Measurements from ENCODE around the gene ATP8A1.

Gene ATP8A1

DNA sequence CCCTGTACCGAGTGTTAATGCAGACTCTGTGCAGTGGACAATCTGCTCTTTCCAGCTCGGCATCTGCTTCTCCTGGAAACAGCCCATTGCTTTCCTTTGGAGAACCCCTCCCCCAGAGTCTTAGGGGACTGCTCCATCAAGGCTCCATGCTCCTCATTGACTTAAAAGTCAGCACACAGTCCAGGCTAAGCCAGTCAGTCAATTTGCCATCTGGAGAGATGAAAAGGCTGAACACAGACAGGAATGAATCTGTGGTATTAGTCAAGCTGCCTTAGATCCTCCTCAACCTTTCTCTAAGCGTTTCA, 20.3 kb downstream of the ATP8A1 start:
- TF ChIP-seq TEAD4 (IDR thresholded peaks at IDR 0.05), result no peak
- no peak for TF ChIP-seq FOXM1 (IDR thresholded peaks at IDR 0.05; ENCODE audit: borderline replicate concordance, low read depth)
- no peak for TF ChIP-seq TCF12 (IDR thresholded peaks at IDR 0.05; ENCODE audit: low read depth)
- no peak for TF ChIP-seq TAF1 (IDR thresholded peaks at IDR 0.05; ENCODE audit: low read depth)
- TF ChIP-seq ZBTB7A (IDR thresholded peaks at IDR 0.05; ENCODE audit: low read depth), result no peak
- TF ChIP-seq, protein P1, sequence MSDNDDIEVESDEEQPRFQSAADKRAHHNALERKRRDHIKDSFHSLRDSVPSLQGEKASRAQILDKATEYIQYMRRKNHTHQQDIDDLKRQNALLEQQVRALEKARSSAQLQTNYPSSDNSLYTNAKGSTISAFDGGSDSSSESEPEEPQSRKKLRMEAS (IDR thresholded peaks at IDR 0.05), result no peak
- no peak for TF ChIP-seq EP300 (IDR thresholded peaks at IDR 0.05; ENCODE audit: borderline replicate concordance)
- no peak for TF ChIP-seq CREB1 (IDR thresholded peaks at IDR 0.05; ENCODE audit: low read depth)
- no peak for TF ChIP-seq EGR1 (IDR thresholded peaks at IDR 0.05)
- TF ChIP-seq, protein P2, sequence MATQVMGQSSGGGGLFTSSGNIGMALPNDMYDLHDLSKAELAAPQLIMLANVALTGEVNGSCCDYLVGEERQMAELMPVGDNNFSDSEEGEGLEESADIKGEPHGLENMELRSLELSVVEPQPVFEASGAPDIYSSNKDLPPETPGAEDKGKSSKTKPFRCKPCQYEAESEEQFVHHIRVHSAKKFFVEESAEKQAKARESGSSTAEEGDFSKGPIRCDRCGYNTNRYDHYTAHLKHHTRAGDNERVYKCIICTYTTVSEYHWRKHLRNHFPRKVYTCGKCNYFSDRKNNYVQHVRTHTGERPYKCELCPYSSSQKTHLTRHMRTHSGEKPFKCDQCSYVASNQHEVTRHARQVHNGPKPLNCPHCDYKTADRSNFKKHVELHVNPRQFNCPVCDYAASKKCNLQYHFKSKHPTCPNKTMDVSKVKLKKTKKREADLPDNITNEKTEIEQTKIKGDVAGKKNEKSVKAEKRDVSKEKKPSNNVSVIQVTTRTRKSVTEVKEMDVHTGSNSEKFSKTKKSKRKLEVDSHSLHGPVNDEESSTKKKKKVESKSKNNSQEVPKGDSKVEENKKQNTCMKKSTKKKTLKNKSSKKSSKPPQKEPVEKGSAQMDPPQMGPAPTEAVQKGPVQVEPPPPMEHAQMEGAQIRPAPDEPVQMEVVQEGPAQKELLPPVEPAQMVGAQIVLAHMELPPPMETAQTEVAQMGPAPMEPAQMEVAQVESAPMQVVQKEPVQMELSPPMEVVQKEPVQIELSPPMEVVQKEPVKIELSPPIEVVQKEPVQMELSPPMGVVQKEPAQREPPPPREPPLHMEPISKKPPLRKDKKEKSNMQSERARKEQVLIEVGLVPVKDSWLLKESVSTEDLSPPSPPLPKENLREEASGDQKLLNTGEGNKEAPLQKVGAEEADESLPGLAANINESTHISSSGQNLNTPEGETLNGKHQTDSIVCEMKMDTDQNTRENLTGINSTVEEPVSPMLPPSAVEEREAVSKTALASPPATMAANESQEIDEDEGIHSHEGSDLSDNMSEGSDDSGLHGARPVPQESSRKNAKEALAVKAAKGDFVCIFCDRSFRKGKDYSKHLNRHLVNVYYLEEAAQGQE (IDR thresholded peaks at IDR 0.05; ENCODE audit: low read depth), result no peak
- TF ChIP-seq RAD21 (IDR thresholded peaks at IDR 0.05; ENCODE audit: low read depth), result no peak
- TF ChIP-seq NFIC (IDR thresholded peaks at IDR 0.05), result no peak
- no peak for TF ChIP-seq CEBPB (IDR thresholded peaks at IDR 0.05)

DNA sequence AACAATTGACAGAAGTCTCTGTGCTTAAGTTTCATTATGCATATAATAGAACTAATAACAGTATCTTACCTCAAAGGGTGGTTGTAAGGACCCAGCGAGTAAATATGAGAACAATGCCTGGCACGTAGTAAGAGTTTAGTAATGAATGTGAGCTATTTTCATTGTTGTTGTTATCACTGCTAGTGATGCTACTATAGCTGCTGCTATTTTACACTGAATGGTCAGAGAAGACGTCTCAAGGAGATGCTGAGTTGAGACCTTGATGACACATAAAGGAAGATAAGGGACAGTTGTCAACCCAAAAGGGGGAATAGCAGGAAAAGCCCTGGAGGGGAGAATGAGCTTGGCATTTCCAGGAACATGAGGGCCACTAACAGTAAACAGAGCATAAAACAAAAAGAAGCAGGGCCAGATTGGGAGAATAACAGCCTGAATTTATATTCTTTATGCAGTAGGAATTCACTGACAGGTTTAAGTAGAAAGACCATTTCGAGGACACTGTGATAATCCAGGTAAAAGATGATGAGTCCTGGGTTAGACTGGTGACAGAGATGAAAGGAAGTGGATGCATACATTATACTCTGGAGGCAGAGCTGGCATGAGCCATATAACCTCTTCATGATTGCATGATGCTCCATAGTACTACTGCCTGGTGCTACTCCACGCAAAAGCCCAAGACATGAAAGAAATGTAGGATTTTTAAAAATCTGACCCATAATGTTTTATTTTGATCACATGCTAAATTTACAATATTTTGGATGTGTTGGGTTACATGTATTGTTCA, 23.1 kb downstream of the ATP8A1 start:
- TF ChIP-seq FOXM1 (IDR thresholded peaks at IDR 0.05; ENCODE audit: borderline replicate concordance, low read depth) (no peak), NFIC (IDR thresholded peaks at IDR 0.05) (no peak), RAD21 (IDR thresholded peaks at IDR 0.05; ENCODE audit: low read depth) (no peak), YY1 (IDR thresholded peaks at IDR 0.05; ENCODE audit: low read depth) (no peak), ZBTB7A (IDR thresholded peaks at IDR 0.05; ENCODE audit: low read depth) (no peak), TEAD4 (IDR thresholded peaks at IDR 0.05) (no peak)

DNA sequence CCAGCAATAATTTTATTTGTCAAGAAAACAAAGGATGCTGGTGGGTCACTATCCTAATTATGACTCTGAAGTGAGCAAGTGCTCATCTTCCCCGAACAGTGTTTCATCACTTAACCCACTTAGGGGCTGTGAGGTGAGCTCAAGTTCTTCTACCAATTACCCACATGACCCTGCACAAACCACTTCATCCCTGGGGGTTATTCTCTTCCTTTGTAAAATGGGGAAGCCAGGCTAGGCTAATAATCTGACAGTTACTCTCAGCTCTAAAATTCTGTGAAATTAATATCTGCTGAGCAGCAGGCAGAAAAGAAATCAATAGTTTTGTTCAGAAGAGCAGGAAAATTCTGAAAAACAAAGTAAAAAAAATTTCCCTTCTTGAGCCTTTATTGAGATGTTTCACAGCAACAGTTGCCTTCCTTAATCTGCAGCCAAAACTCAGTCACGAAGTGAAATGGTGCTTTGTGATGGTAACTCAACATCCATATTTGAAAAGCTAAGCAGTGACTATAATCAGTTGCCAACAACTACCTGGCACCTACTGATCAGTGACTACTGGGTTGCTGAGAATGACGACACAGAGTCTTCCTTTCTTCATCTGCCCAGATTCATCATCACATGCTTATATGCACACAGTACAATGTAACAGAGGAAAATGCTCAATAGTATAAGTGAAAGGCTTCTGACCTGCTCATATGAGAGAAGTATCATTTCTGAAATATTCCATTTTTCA, 24.1 kb downstream of the ATP8A1 start:
- TF ChIP-seq FOXM1 (IDR thresholded peaks at IDR 0.05; ENCODE audit: borderline replicate concordance, low read depth) (no peak), EGR1 (IDR thresholded peaks at IDR 0.05) (no peak), CEBPB (IDR thresholded peaks at IDR 0.05) (no peak), TCF12 (IDR thresholded peaks at IDR 0.05; ENCODE audit: low read depth) (no peak), TAF1 (IDR thresholded peaks at IDR 0.05; ENCODE audit: low read depth) (no peak), YY1 (IDR thresholded peaks at IDR 0.05; ENCODE audit: low read depth) (no peak), CREB1 (IDR thresholded peaks at IDR 0.05; ENCODE audit: low read depth) (no peak), RAD21 (IDR thresholded peaks at IDR 0.05; ENCODE audit: low read depth) (no peak), ZBTB7A (IDR thresholded peaks at IDR 0.05; ENCODE audit: low read depth) (no peak), NFIC (IDR thresholded peaks at IDR 0.05) (no peak), TEAD4 (IDR thresholded peaks at IDR 0.05) (no peak), EP300 (IDR thresholded peaks at IDR 0.05; ENCODE audit: borderline replicate concordance) (no peak)
- TF ChIP-seq, protein P1 (IDR thresholded peaks at IDR 0.05), result no peak
- TF ChIP-seq, protein P3, sequence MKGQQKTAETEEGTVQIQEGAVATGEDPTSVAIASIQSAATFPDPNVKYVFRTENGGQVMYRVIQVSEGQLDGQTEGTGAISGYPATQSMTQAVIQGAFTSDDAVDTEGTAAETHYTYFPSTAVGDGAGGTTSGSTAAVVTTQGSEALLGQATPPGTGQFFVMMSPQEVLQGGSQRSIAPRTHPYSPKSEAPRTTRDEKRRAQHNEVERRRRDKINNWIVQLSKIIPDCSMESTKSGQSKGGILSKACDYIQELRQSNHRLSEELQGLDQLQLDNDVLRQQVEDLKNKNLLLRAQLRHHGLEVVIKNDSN (IDR thresholded peaks at IDR 0.05), result no peak
- TF ChIP-seq, protein P2 (IDR thresholded peaks at IDR 0.05; ENCODE audit: low read depth), result no peak

DNA sequence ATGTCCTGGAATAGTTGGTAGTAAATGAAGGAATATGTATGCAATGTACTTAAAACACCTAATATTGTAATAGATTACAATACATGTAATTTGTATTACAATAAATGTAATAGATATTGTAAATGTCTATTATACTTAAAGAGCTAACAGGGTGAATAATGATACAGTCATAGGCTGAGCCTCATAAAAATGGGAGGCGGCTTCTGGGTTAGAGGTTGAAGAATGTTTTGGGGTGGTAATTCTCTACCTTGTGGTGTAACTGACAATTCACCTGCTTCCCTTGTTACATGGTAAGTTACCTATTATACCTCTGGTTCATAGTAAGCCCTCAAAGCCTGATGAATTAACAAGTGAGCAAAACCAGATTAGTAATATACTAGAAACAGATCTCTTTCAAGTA, 26.0 kb downstream of the ATP8A1 start:
- TF ChIP-seq, protein P1 (IDR thresholded peaks at IDR 0.05), result no peak
- TF ChIP-seq EGR1 (IDR thresholded peaks at IDR 0.05) (no peak), CEBPB (IDR thresholded peaks at IDR 0.05) (no peak), YY1 (IDR thresholded peaks at IDR 0.05; ENCODE audit: low read depth) (no peak), TCF12 (IDR thresholded peaks at IDR 0.05; ENCODE audit: low read depth) (no peak), NFIC (IDR thresholded peaks at IDR 0.05) (no peak), TAF1 (IDR thresholded peaks at IDR 0.05; ENCODE audit: low read depth) (no peak), RAD21 (IDR thresholded peaks at IDR 0.05; ENCODE audit: low read depth) (no peak), TEAD4 (IDR thresholded peaks at IDR 0.05) (no peak), ZBTB7A (IDR thresholded peaks at IDR 0.05; ENCODE audit: low read depth) (no peak)
- TF ChIP-seq, protein P3 (IDR thresholded peaks at IDR 0.05), result no peak
- TF ChIP-seq, protein P2 (IDR thresholded peaks at IDR 0.05; ENCODE audit: low read depth), result no peak
